Measurements from ENCODE around the gene PCSK5. TPM values are rescaled to one million over a fixed set of nuclear protein-coding genes. Genes with fewer than 3 reads are reported as not detected.

The PCSK5 gene
- total RNA-seq, 1 donor from 2014 or later: 0.79 TPM

- no peak for DNase-seq (ENCODE audit: low read depth in 2 of 2)
These were observed 112.6 kb downstream of the PCSK5 start for GRCh38 chr9:76003041-76003440.

GRCh38 chr9:76004526-76004925 is 114.1 kb downstream of the PCSK5 start:
- no peak for DNase-seq (ENCODE audit: low read depth in 2 of 2)

- no peak for DNase-seq (ENCODE audit: low read depth in 2 of 2)
These were observed 117.5 kb downstream of the PCSK5 start for GRCh38 chr9:76007935-76008334.

- DNase-seq (ENCODE audit: low read depth in 2 of 2): no peak
These were observed 123.3 kb downstream of the PCSK5 start for GRCh38 chr9:76013809-76014208.

- no peak for DNase-seq (ENCODE audit: low read depth in 2 of 2)
These were observed 127.8 kb downstream of the PCSK5 start for GRCh38 chr9:76018235-76018634.

GRCh38 chr9:76018761-76019160 is 128.3 kb downstream of the PCSK5 start:
- no peak for DNase-seq (ENCODE audit: low read depth in 2 of 2)

- no peak for DNase-seq (ENCODE audit: low read depth in 2 of 2)
These were observed 130.2 kb downstream of the PCSK5 start for GRCh38 chr9:76020652-76021051.

GRCh38 chr9:76022317-76022716 is 131.8 kb downstream of the PCSK5 start:
- DNase-seq (ENCODE audit: low read depth in 2 of 2): no peak

- DNase-seq (ENCODE audit: low read depth in 2 of 2): no peak
These were observed 133.3 kb downstream of the PCSK5 start for GRCh38 chr9:76023715-76024195.

GRCh38 chr9:76025286-76025685 is 134.8 kb downstream of the PCSK5 start:
- DNase-seq (ENCODE audit: low read depth in 2 of 2): no peak

- DNase-seq (ENCODE audit: low read depth in 2 of 2): no peak
These were observed 136.3 kb downstream of the PCSK5 start for GRCh38 chr9:76026796-76027195.

GRCh38 chr9:76027416-76027815 is 136.9 kb downstream of the PCSK5 start:
- no peak for DNase-seq (ENCODE audit: low read depth in 2 of 2)

GRCh38 chr9:76027861-76028260 is 137.4 kb downstream of the PCSK5 start:
- no peak for DNase-seq (ENCODE audit: low read depth in 2 of 2)

GRCh38 chr9:76032038-76032796 is 141.7 kb downstream of the PCSK5 start:
- DNase-seq (ENCODE audit: low read depth in 2 of 2): no peak

- no peak for DNase-seq (ENCODE audit: low read depth in 2 of 2)
These were observed 142.4 kb downstream of the PCSK5 start for GRCh38 chr9:76032797-76033373.

GRCh38 chr9:76034049-76034448 is 143.6 kb downstream of the PCSK5 start:
- DNase-seq (ENCODE audit: low read depth in 2 of 2): no peak

GRCh38 chr9:76036762-76037161 is 146.3 kb downstream of the PCSK5 start:
- DNase-seq (ENCODE audit: low read depth in 2 of 2): no peak

- DNase-seq (ENCODE audit: low read depth in 2 of 2): no peak
These were observed 147.2 kb downstream of the PCSK5 start for GRCh38 chr9:76037587-76038225.

GRCh38 chr9:76038431-76038830 is 148.0 kb downstream of the PCSK5 start:
- no peak for DNase-seq (ENCODE audit: low read depth in 2 of 2)

GRCh38 chr9:76044266-76044819 is 153.9 kb downstream of the PCSK5 start:
- DNase-seq (ENCODE audit: low read depth in 2 of 2): no peak

- no peak for DNase-seq (ENCODE audit: low read depth in 2 of 2)
These were observed 154.7 kb downstream of the PCSK5 start for GRCh38 chr9:76045221-76045620.

GRCh38 chr9:76049341-76049740 is 158.9 kb downstream of the PCSK5 start:
- no peak for DNase-seq (ENCODE audit: low read depth in 2 of 2)
